ENCODE results near the gene TMEM181. TPM values are rescaled to one million over a fixed set of nuclear protein-coding genes. Genes with fewer than 3 reads are reported as not detected.

TMEM181 gene
- total and polyA plus RNA-seq, 4 donors, result 6.4 to 15.6 (median 12.6) TPM

- Histone ChIP-seq H3K27me3 (ENCODE audit: control insufficient read depth in 4 of 4, insufficient read depth in 4 of 4, low read length in 3 of 4) (no peaks in the 10 kb centered on the region), H3K4me3 (ENCODE audit: low read depth in 1 of 3, low read length in 3 of 3) (peak within 1 kb of the TSS; percentile 68 to 98 (median 94)), H3K4me1 (ENCODE audit: control insufficient read depth in 4 of 4, insufficient read depth in 4 of 4, low read length in 3 of 4) (peaks cover 0 to 16% (median 11%) of the 10 kb centered on the region in 4 donors), H3K36me3 (ENCODE audit: control insufficient read depth in 4 of 4, insufficient read depth in 3 of 4, low read depth in 1 of 4, low read length in 3 of 4) (no peaks in the 10 kb centered on the region), H3K27ac (ENCODE audit: low read depth in 1 of 2, low read length in 2 of 2) (peak within 1 kb of the TSS; percentile 88 to 98), H3K9ac (ENCODE audit: low read depth in 1 of 2, low read length in 2 of 2) (peak within 1 kb of the TSS; percentile 40 to 87), H3K9me3 (ENCODE audit: control insufficient read depth in 4 of 4, low read length in 3 of 4) (no peaks in the 10 kb centered on the region)
- DNase-seq (ENCODE audit: low spot score), result peak; percentile 95
- under 1% methylated on average over 81 of the region's 81 CpGs for WGBS
- TF ChIP-seq REST (IDR thresholded peaks at IDR 0.05) (peak; percentile 74), ATF3 (IDR thresholded peaks at IDR 0.05) (no peak), ZBTB33 (IDR thresholded peaks at IDR 0.05) (no peak), HNF4A (conservative IDR thresholded peaks at IDR 0.05) (peak; percentile 38 to 47), NR2F2 (IDR thresholded peaks at IDR 0.05) (peak; percentile 13), SP1 (IDR thresholded peaks at IDR 0.05) (peak; percentile 78), CTCF (IDR thresholded peaks at IDR 0.05; ENCODE audit: low read depth, low read length, missing input control) (no peak), FOXA2 (IDR thresholded peaks at IDR 0.05) (no peak), HNF4G (IDR thresholded peaks at IDR 0.05) (no peak), MAX (IDR thresholded peaks at IDR 0.05) (no peak), RXRA (IDR thresholded peaks at IDR 0.05) (peak; percentile 68 to 78), TAF1 (conservative IDR thresholded peaks at IDR 0.05) (no peak), YY1 (IDR thresholded peaks at IDR 0.05) (peak; percentile 94), EGR1 (IDR thresholded peaks at IDR 0.05; ENCODE audit: low read depth in 2 of 2) (no peak), JUND (IDR thresholded peaks at IDR 0.05) (peak in 1 of 2 donors; percentile 20), FOXA1 (IDR thresholded peaks at IDR 0.05) (peak; percentile 52), GABPA (IDR thresholded peaks at IDR 0.05 in 1 of 2, conservative IDR thresholded peaks at IDR 0.05 in 1 of 2) (peak in 1 of 2 donors; percentile 52), RAD21 (IDR thresholded peaks at IDR 0.05) (peak; percentile 9 to 33)
Observed at GRCh38 chr6:158644231-158645063, 84.6 kb downstream of the TMEM181 start, which contains the start of gene DYNLT1. Gene DYNLT1, minus strand, starts transcription at chr6:158644743. Its CDS starts 35 bp downstream, at chr6:158644708.

Measured in liver (tissue), 9 donors.